Endometrial microvascular endothelial cells (primary cell): Measurements from ENCODE around the gene PWWP2B. TPM values are rescaled to one million over a fixed set of nuclear protein-coding genes. Genes with fewer than 3 reads are reported as not detected.

Experiments used
- in situ Hi-C: cut with HindIII; loops from 2 replicates; pipeline ENCODE4 v1.10.0; 2017; ENCODE audit warnings: low sequenced_read_pairs, low pct_unique_long_range_greater_than_20kb; ENCODE audit errors: inconsistent ontology term
- total RNA-seq: library from RNA; depleted of rRNA; stranded (reverse); fragments of >200 nt; gene quantifications from one replicate; pipeline ENCODE4 v1.2.3, GENCODE V29; 2015; ENCODE audit errors: inconsistent ontology term

PWWP2B gene
- total RNA-seq, 1 donor from 2014 or later: 4.9 TPM

DNA sequence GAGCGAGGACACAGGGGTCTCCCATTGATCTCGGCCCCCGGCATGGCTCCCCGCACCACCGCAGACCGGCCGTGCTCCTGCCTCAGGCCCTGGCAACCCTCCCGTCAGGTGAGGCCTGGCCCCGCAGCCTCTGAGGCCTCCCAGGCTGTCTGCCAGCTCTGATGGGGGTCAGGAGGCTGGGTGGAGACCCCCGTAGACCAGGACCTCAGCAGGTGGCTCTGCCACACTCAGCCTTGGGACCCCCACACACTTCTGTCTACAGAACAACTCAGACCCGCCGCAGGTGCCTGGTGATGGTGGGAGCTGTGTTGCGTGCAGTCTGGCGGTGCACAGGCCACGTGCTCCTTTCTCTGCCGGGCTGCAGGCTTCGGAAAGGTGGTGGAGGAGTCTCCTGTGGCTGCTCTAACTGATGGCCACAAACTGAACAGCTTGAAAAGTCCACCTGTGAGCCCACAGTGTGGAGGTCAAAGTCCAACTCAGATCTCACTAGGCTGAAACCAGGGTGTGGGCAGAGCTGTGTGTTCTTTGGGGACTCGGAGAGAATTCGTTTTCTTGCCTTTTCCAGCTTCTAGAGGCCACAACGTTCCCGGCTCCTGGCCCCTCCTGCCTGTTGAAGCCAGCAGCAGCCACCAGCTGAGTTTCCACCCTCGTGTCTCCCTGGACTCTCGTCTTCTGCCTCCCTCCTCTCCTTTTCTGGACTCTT, 62.5 kb downstream of the PWWP2B start:
- in situ Hi-C loops: loop anchor here (5.0 kb wide), 1 partner anchor 63 kb away; no protein-coding TSS in a partner anchor

DNA sequence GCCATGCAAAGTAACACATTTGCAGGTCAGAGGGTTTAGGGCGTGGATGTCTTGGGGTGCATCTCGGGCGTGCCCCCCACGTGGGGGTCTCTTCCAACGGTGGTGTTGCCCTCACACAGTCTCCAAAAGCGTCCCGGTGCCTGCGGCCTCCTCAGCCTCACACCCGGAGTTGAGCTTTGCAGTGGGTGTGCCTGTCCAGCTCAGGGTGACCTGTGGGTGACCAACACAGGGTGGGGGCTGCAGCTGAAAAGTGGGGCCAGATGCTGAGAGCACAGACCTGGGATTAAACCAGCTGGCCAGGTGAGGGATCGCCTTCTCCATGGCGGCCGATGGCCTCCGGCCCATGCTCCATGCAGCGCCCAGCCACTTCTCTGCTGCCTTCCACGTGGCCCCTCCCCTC, 63.1 kb downstream of the PWWP2B start:
- in situ Hi-C loops: loop anchor here (5.0 kb wide), 1 partner anchor 62 kb away; no protein-coding TSS in a partner anchor

DNA sequence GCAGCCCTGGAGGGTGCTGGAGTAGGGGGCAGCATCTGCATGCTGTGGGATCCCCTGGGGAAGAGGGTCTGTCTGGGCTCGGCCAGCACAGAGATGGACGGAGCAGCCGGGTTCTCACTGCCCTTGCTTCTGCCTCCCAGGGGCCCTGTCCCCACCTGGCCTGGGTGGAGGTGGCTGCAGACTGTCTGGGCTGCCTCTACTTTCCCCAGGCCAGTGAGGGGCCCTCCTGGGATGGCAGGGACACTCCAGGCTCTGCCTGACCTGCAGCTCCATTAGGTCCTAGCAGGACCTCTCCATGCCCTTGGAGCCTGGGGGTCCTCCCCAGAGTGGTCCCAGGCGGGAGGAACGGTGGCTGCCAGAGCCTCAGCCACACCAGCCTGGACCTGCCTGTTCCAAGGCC, 63.7 kb downstream of the PWWP2B start:
- in situ Hi-C loops: loop anchor here (5.0 kb wide), 1 partner anchor 62 kb away; no protein-coding TSS in a partner anchor

DNA sequence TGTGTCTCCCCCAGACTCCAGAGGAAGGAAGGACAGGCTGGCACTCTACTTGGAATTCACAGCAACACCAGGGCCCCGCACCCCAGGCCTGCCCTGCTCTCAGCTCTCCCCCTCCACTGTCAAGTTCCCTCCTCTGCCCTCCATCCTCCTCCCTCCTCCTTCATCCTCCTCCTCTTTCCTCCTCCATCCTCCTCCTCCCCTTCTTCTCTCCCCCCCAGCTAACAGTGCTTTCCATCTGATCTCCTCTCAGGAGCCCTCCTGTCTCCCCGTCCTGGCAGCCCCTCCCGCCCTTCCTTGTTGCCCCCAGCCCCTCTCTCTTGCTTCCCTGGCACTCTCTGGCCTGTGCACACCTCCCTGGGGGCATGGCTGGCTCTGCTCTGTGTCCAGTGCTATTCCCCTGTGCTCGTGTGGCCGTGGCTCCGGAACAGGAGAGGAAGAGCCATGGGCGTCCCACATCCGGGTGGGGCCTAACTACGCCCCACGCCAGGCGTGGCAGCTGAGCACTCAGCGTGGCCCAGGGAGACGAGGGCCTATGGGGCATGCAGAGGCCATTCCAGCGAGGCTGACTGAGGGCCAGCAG, 64.2 kb downstream of the PWWP2B start:
- in situ Hi-C loops: loop anchor here (5.0 kb wide), 1 partner anchor 61 kb away; no protein-coding TSS in a partner anchor

DNA sequence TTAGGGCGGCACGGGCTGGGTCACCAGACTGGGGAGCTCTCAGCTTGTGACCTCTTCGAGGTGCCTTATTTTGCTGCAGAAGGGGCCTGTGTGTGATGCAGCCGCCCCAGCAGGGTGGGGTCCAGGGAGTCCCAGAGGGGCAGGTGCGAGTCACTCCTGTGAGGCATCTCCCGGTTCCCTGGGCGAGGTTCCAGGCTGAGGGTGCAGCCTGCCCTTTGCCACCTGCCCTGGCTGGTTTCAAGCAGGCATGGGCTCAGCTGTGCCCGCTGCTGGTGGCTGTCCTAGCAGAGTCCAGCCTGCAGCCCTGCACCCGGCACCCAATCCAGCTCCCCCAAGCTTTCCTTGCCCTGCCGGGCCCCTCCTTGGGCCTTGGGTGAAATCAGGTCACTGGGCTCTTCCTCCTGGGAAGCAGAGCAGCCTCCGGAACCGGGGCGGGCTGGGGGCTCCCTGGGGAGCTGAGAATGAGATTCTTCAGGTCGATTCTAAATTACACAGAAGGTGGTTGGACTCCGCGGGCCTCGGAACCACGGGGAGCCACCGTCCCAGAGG, 64.8 kb downstream of the PWWP2B start:
- in situ Hi-C loops: loop anchor here (5.0 kb wide), 1 partner anchor 61 kb away; no protein-coding TSS in a partner anchor

DNA sequence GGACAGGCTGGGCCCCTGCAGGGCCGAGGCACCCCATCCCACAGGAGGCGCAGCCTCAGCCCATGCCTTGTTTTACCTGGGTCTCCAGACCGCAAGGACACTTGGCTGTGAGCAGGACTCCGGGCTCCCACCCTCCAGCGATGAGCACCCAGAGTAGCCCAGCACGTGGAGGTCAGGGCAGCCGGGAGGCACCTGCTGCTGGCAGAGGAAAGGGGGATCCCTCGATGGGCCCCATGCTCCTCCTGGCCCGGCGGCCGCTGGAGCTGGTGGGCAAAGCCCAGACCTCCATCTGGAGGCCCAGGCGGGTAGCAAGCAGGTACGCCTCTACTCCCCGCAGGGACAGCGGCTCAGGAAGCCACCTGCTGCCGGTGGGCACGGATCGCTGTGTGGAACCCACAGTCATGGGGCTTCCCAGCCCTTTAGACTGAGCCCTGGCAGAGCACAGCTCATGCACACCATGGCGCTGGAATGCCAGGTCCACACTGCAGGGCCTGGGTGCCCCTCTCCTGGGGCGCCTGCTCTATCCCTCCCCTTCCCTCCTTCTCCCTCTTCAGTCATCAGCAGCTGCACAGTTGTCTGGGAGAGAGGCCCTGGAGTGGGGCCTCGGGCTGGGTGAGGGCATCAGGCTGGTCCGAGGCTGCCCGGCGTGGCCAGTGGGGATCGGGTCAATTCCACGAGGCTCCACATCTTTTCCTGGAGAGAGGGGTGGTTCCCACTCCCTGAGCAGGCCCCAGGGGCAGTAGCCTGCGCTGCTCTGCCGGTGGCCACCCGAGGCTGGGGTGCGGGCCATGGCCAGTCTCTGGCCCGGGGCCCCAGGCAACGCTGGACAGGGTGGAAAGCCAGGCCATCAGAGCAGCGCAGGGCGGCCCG, 65.7 kb downstream of the PWWP2B start:
- in situ Hi-C loops: loop anchor here (5.0 kb wide), 1 partner anchor 60 kb away; no protein-coding TSS in a partner anchor

DNA sequence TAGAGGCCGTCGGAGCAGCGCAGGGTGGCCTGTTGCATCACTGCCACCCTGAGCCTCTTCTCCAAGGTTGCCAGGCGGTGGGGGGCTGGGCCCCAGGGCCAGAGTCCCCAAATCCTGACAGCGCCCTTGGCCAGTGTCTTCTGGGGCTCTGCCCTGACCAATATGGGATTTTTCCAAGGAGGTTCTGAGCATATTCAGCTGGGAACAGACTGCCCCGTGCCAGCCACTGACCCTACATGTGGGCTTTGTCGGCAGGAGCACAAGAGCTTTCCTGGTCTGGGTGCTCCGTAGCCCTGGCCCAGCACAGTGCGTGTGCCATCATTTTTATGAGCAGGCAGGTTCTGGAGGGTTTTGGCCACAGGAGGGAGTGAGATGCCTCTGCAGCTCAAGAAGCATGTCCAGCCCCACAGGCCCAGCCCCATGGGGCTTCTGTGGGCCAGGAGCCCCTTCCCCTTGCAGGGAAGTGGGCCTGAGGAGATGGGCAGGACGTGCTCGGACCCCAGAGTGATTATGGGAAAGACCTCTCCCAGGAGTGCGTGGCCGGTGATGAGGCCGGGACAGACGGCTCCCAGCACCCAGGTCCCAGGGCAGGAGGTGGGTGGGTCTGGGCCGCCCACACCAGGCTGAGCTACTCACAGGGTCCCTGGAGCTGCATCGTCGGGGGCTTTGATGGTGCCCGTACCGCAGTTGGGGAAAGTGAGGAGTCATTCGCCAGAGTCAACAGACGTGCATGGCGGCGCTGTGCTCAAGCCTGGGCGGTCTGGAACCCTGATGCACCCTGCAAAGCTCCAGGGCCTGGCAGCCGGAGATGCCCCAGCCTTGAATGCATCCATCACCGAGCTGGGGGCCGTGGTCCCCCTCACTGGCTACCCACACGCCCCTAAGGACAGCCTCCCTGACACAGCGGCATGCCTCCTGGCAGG, 66.6 kb downstream of the PWWP2B start:
- in situ Hi-C loops: loop anchor here (5.0 kb wide), 1 partner anchor 59 kb away; no protein-coding TSS in a partner anchor

DNA sequence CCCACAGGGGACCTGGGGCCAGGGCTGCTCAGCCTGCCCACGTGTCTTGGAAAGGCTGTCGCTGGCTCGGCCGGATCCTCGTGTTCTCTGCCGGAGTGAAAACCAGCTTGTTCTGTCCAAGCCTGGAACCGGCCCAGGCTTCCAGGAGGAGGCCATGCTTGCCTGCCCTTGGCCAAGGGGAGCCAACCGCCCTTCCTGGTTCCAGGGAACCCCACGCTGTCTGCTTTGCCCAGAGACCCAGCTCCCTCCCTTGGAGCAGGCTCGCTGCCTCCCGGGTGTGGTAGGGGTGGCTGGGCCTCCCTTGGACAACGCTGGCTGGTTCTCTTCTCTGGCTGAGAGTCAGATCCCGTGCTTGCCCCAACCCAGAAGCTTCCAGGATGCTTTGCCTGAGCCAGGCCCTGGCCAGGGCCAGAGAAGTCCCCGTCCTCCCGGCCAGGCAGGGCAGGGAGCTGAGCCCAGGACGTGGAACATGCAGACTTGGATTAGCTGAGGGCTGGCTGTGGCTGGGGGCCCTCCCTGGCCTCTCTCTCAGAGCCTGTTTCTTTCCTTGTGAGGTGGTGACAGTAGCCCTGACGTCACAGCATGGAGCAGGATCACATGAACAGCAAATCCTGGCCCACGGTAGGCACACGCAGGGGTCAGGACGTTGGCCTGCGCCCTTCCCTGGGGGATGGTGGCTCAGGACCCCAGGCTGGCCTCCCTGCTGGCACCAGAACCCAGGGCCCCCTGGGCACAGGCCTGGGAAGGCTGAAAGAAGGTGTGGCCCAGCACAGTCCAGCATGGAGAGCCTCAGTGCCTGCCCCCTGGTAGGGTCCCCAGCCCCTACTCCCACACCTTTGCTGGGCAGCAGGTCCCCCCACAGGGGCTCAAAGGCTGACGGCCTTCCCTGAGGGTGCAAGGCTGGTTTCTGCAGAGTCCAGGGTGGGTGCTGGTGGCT, 67.5 kb downstream of the PWWP2B start:
- in situ Hi-C loops: loop anchor here (5.0 kb wide), 1 partner anchor 58 kb away; no protein-coding TSS in a partner anchor

DNA sequence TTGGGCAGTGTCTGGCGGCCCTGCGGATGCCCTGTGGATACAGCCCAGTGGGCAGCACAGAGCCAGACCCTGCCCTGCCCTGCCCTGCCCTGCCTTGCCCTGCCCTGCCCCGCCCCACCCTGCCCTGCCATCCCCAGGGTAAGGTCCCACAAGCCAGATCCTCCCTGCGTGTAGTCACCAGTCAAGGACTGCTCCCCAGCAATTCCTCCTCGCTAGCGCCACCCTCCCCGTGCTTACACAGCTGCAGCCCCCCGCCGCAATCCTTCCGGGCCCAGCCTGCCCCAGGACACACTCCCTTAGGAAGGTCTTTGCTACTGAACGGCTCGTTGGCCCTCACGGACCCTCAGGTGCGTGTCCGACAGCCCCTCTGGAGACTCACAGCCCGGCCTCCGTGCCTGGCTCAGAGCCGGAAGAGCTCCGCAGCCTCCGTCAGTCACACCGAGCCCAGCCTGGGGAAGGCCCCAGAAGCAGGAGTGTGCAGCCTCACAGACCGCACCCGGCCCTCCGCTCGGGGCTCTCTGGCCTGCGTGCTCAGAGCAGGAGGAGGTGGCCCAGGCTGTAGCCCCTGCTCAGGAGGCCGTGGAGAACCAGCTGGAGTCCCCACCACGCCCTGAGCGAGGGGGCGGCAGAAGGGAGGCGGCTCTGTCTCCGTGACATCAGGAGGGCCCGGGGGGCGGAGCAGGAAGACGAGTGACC, 68.3 kb downstream of the PWWP2B start:
- in situ Hi-C loops: no loop called here

DNA sequence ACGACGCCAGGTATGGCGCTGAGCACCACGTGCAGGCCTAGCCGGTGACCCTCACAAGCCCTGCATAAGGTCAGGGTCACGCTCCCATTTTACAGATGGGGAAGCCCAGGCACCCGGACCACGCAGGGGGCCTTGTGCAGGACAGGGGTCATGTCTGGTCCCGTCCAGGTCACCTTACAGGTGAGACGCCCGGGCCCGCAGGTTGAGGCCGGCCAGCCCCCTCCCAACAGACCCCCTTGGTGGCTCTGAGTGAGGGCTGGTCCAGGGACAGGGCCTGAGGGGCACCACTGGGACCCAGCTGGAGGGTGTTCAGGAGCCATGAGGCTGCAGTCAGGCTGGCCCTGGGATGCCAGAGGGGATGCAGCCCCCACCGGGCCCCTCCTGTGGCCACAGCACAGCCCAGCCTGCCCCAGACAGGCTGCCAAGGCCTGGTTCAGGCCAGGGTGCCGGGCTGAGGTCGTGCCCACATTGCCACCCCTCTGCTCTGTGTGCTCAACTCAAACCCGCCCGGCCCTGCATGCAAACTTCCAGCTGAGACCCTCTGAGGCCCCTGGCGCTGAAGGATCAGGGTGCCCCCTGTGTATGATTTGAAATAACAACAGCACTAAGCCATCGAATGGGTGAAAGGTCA, 69.0 kb downstream of the PWWP2B start:
- in situ Hi-C loops: no loop called here

DNA sequence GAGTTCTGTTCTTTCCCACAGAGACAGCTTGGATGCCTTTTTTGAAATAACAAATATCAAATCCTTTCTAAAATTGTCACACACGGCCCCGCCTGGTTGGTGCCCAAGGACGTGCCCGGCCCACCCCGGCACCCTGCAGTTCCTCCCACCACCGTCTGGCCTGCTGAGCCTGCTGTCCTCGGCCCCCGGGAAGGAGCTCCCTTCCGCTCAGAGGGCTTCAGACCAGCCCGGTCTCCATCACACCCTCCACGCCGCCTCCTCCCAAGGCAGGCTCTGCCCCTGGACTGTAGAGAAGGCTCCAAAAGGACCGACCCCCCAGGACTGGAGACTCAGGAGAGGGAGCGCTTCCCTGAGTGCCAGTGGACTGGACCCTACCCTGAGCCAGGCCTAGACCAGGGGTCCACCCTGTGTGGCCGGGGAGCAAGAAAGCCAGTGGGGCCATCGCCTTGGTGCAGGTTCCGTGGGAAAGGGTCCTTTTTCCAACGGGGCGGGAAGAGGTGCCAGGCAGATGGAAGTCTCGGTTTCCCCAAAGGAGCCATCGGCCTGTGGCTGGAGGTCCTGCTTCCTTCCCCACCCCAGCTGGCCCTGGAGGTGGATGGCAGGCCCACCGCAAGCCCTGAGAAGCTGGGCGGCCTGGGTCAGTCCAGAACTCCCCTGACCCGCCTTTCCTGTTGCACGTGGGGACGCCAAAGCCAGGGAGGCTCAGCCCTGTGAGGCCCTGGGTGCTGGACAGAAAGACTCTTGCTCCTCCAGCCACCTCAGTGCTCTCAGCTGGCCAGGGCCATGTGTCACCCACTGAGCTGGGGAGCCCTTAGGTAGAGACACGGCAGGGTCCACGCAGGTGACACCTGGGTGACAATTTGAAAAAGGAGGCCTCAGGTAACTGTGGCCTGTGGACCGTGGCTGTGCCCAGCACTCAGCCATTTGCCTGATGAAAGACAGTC, 69.8 kb downstream of the PWWP2B start:
- in situ Hi-C loops: no loop called here
